GM12875 (cell line): ENCODE measurements around the gene SGTB.

Experiments used
- H3K4me3 ChIP-seq: one replicate; pipeline ENCODE4 v1.5.1; 2011; ENCODE audit warnings: low read depth, low read length, control low read depth
- CTCF ChIP-seq: IDR thresholded peaks from 2 replicates; pipeline ENCODE4 v1.5.1; 2011; ENCODE audit warnings: low read depth, mild to moderate bottlenecking, control low read depth, inconsistent platforms, low read length, moderate library complexity, borderline replicate concordance; ENCODE audit not compliant: insufficient read depth

Gene SGTB

GRCh38 chr5:65721050-65721719, 724 bp downstream of the SGTB start:
- peak overlapping the region; percentile 95 for H3K4me3 ChIP-seq
- TF ChIP-seq CTCF, result no peak

GRCh38 chr5:65718576-65719310, 3.2 kb downstream of the SGTB start:
- H3K4me3 ChIP-seq, result no peak overlapping the region
- TF ChIP-seq CTCF, result no peak

- H3K4me3 ChIP-seq, result no peak overlapping the region
- no peak for TF ChIP-seq CTCF
Observed at GRCh38 chr5:65708145-65708544, 13.8 kb downstream of the SGTB start.

- TF ChIP-seq CTCF, result no peak
- no peak overlapping the region for H3K4me3 ChIP-seq
Observed at GRCh38 chr5:65707663-65708062, 14.2 kb downstream of the SGTB start.

GRCh38 chr5:65704621-65705239, 17.2 kb downstream of the SGTB start:
- H3K4me3 ChIP-seq, result no peak overlapping the region
- no peak for TF ChIP-seq CTCF

- TF ChIP-seq CTCF, result no peak
- H3K4me3 ChIP-seq, result no peak overlapping the region
Observed at GRCh38 chr5:65702036-65702435, 19.9 kb downstream of the SGTB start.
